Fibroblast of villous mesenchyme (primary cell): ENCODE data around the gene SLC22A15. TPM values are rescaled to one million over a fixed set of nuclear protein-coding genes. Genes with fewer than 3 reads are reported as not detected.
"Not testable (repeated sequence)": the region's sequence is repeated elsewhere in the genome, so short reads cannot be mapped to it uniquely, and the experiment has no call there.

Source experiments
- DNase-seq: peaks from one replicate; pipeline ENCODE4 v3.0.0-alpha.2; 2010; ENCODE audit warnings: low read depth
- H3K4me3 ChIP-seq: 2 replicates; pipeline ENCODE4 v1.5.1; 2011; ENCODE audit warnings: low read depth, mild to moderate bottlenecking, low read length
- total RNA-seq: library from RNA; depleted of rRNA; stranded (reverse); fragments of >200 nt; gene quantifications from 2 replicates; pipeline ENCODE4 v1.2.3, GENCODE V29; 2012
- TF ChIP-seq, protein P1 (sequence below): IDR thresholded peaks from 2 replicates; pipeline ENCODE4 v1.5.1; 2012; ENCODE audit warnings: low read depth, mild to moderate bottlenecking, low read length; ENCODE audit not compliant: insufficient read depth

SLC22A15 gene
- total RNA-seq, 1 donor: 7.8 TPM

DNA sequence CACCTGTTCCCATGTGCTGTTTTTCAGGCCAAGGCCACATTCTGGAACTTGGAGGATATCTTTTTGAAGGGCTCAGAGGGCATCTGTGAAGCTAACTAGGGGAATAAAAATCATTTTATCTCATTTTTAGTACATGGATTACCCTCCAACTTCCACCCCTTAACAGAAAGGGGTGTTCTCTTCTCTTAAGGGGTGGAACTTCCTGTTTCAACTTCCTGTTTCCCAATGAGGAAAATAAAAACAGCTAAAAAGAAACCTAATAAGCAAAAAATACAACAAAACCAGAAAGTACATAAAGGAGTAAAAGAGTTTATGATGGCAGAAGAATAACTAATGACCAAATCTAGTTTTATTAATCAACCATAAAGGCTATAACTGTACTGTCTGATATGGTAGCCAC lies 24.8 kb upstream of the SLC22A15 start:
- no peak for DNase-seq
- no peak overlapping the region for H3K4me3 ChIP-seq
- TF ChIP-seq, protein P1, sequence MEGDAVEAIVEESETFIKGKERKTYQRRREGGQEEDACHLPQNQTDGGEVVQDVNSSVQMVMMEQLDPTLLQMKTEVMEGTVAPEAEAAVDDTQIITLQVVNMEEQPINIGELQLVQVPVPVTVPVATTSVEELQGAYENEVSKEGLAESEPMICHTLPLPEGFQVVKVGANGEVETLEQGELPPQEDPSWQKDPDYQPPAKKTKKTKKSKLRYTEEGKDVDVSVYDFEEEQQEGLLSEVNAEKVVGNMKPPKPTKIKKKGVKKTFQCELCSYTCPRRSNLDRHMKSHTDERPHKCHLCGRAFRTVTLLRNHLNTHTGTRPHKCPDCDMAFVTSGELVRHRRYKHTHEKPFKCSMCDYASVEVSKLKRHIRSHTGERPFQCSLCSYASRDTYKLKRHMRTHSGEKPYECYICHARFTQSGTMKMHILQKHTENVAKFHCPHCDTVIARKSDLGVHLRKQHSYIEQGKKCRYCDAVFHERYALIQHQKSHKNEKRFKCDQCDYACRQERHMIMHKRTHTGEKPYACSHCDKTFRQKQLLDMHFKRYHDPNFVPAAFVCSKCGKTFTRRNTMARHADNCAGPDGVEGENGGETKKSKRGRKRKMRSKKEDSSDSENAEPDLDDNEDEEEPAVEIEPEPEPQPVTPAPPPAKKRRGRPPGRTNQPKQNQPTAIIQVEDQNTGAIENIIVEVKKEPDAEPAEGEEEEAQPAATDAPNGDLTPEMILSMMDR: no peak

DNA sequence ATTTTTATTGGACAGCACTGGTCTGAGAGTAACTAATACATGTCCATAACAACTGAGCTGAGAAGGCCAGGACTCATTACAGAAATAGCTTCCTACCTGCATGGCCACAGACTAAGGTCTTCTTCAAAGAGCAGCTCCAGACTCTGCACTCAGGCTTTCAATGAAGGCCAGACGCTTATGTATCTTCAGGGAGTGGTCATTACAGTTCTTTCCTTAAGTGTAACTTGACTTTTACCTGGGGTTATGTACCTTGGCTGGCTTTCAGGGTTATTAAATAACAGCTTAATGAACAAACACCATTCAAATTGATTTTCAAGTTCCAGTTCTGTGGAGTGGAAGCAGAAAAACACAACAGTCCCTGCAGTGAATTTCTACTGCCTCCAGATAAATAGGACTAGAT lies 23.8 kb upstream of the SLC22A15 start:
- H3K4me3 ChIP-seq: no peak overlapping the region
- DNase-seq: no peak
- TF ChIP-seq, protein P1: no peak

DNA sequence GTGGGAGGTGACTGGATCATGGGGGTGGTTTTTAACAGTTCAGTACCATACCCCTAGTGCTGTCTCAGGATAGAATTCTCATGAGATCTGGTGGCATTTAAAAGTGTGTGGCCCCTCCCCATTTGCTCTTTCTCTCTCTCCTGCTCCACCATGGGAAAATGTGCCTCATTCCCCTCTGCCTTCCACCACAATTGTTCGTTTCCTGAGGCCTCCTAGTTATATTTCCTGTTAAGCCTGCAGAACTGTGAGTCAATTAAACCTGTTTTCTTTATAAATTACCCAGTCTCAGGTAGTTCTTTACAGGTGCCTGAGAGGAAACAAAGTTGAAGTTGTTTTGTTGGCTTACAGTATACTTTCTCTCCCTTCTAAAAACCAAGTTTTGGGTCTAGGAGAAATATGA lies 23.1 kb upstream of the SLC22A15 start:
- no peak for DNase-seq
- no peak overlapping the region for H3K4me3 ChIP-seq
- TF ChIP-seq, protein P1: no peak

DNA sequence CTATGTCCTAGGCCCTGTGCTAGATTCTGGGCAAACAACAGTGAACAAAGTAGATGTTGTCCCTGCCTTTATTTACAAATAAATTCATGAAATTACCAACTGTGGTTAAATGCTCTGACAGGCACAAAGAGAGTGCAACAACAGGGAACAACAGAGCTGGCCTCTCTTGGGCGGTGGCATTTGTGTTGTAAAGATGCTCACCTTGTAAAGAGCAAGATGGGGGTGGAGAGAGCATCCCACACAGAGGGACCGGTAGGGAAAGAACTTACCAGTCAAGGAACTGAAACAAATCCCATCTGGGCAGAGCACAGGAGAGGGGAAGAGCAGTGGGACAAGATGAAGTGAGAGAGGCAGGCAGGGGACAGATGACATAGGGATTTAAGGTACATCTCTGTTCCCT lies 21.6 kb upstream of the SLC22A15 start:
- DNase-seq: no peak
- TF ChIP-seq, protein P1: no peak
- H3K4me3 ChIP-seq: no peak overlapping the region

DNA sequence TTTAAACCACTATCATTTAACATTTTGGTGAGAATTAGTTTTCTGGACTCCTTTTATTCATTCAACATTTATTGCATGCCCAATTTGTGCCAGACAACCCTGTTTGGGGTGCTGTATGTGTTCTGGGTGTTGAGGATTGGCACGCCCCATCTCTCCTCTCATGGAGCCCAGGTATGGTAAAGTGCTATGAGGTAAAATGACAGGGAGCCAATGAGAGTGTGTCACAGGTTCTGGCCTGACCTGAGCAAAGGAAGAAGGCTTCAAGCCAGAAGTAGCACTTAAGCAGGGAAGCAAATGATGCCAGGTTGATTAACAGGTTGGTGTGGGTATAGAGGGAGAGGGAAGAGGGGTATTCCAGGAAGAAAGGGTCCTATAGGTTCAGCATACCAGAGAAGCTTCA lies 21.1 kb upstream of the SLC22A15 start:
- TF ChIP-seq, protein P1: no peak
- H3K4me3 ChIP-seq: no peak overlapping the region
- no peak for DNase-seq

DNA sequence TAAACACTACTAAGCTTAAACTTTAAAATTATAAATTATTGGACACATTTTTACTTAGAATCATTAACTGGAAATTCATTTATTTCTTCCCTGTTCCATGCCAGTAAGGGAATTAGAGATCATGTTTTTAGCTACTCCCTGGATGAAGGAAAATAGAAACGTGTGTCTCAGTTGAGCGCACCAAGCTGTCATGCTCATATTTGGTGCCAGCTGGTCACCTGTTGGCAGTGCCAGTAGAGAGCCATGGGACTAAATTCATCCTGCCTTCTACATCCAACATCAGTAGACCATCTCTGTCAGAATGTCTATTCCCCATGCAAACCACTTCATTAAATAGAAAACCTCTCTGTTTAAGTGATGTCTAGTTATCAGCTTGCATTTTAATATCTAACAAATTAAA lies 17.4 kb upstream of the SLC22A15 start:
- TF ChIP-seq, protein P1: no peak
- H3K4me3 ChIP-seq: no peak overlapping the region
- DNase-seq: no peak

DNA sequence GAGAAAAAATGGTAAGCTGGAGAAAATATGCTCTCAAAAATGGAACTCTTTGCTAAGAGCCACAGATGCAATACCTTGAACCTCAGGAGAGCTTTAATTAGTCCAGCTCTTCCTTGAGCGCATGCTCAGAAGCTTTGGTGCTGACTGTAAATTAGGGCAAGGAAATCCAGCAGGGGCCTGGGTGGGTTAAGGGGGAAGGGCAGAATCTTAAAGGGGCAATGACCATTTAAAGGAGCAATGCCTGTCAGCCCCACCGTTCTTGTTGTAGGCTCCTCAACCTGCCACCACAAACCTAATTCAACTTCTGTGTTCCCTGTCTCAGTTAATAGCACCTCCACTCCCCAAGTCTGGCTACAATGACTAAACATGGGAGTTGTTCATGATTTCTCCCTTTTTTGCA lies 6.8 kb upstream of the SLC22A15 start:
- H3K4me3 ChIP-seq: no peak overlapping the region
- DNase-seq: peak; percentile 7
- TF ChIP-seq, protein P1: no peak

DNA sequence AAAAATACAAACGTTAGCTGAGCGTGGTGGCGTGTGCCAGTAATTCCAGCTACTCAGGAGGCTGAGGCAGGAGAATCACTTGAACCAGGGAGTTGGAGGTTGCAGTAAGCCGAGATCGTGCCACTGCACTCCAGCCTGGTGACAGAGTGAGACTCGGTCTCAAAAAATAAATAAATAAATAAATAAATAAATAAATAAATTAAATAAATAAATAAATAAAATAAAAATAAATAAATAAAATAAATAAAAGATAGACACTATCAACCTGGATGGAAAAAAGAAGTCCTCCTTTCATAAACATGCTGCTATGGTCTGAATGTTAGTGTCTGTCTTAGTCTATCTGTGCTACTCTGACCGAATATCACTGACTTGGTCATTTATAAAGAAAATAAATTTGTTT lies 4.5 kb upstream of the SLC22A15 start:
- DNase-seq, H3K4me3 ChIP-seq: not testable (repeated sequence)
